Neural progenitor cell (in vitro differentiated cells): ENCODE measurements around the gene DUSP3. TPM values are rescaled to one million over a fixed set of nuclear protein-coding genes. Genes with fewer than 3 reads are reported as not detected.

Experiments
- DNase-seq: peaks from one replicate; pipeline ENCODE4 v3.0.0-alpha.2; 2016; ENCODE audit warnings: low spot score
- H2AFZ ChIP-seq: fragments of 200-600 bp; sonication (generic); replicated peaks from 2 replicates; pipeline ENCODE4 v1.6.1; 2016; ENCODE audit warnings: antibody characterized with exemption
- H3F3A ChIP-seq: fragments of 200-600 bp; sonication (generic); 2 replicates; pipeline ENCODE4 v1.6.1; 2016; ENCODE audit warnings: antibody characterized with exemption, low read depth
- H3K27ac ChIP-seq: fragments of 200-600 bp; sonication (generic); 2 replicates; pipeline ENCODE4 v1.5.1; 2016; ENCODE audit warnings: mild to moderate bottlenecking
- H3K27me3 ChIP-seq: fragments of 200-600 bp; sonication (generic); 2 replicates; pipeline ENCODE4 v1.6.1; 2016; ENCODE audit warnings: mild to moderate bottlenecking, moderate library complexity
- H3K36me3 ChIP-seq: fragments of 200-600 bp; sonication (generic); 2 replicates; pipeline ENCODE4 v1.5.1; 2016
- H3K4me1 ChIP-seq: fragments of 200-600 bp; sonication (generic); 2 replicates; pipeline ENCODE4 v1.6.1; 2016; ENCODE audit warnings: mixed run types
- H3K4me2 ChIP-seq: fragments of 200-600 bp; sonication (generic); 2 replicates; pipeline ENCODE4 v1.6.1; 2016
- H3K4me3 ChIP-seq: fragments of 200-600 bp; sonication (generic); 2 replicates; pipeline ENCODE4 v1.5.1; 2016
- H3K79me2 ChIP-seq: fragments of 200-600 bp; sonication (generic); 2 replicates; pipeline ENCODE4 v1.6.1; 2016; ENCODE audit warnings: low read depth
- H3K9ac ChIP-seq: fragments of 200-600 bp; sonication (generic); 2 replicates; pipeline ENCODE4 v1.6.1; 2016
- H3K9me3 ChIP-seq: fragments of 200-600 bp; sonication (generic); 2 replicates; pipeline ENCODE4 v1.5.1; 2016; ENCODE audit warnings: low read depth
- H4K20me1 ChIP-seq: fragments of 200-600 bp; sonication (generic); 2 replicates; pipeline ENCODE4 v1.6.1; 2016; ENCODE audit warnings: low read depth
- H3K27ac Mint-ChIP-seq: 3 replicates; pipeline ENCODE4 v1.8.0; 2021; ENCODE audit warnings: mixed read lengths
- H3K27me3 Mint-ChIP-seq: 2 replicates; pipeline ENCODE4 v1.8.0; 2022; ENCODE audit warnings: low read depth, mild to moderate bottlenecking, inconsistent platforms, moderate library complexity, mixed read lengths; ENCODE audit not compliant: insufficient read depth
- H3K36me3 Mint-ChIP-seq: 3 replicates; pipeline ENCODE4 v1.8.0; 2021; ENCODE audit warnings: mixed read lengths
- H3K4me1 Mint-ChIP-seq: 3 replicates; pipeline ENCODE4 v1.8.0; 2021; ENCODE audit warnings: mixed read lengths
- H3K4me3 Mint-ChIP-seq: 3 replicates; pipeline ENCODE4 v1.8.0; 2021; ENCODE audit warnings: mild to moderate bottlenecking, moderate library complexity, mixed read lengths
- H3K9me3 Mint-ChIP-seq: 3 replicates; pipeline ENCODE4 v1.8.0; 2020; ENCODE audit warnings: mixed read lengths
- EZH2 ChIP-seq: fragments of 200-600 bp; sonication (generic); IDR thresholded peaks from 2 replicates; pipeline ENCODE4 v1.6.1; 2017; ENCODE audit warnings: antibody characterized with exemption, mild to moderate bottlenecking, moderate library complexity
- EZH2phosphoT487 ChIP-seq: fragments of 200-600 bp; sonication (generic); IDR thresholded peaks from 2 replicates; pipeline ENCODE4 v1.6.1; 2017; ENCODE audit warnings: antibody characterized with exemption
- total RNA-seq: library from RNA; depleted of rRNA; stranded (reverse); fragments of >200 nt; gene quantifications from 2 replicates; pipeline ENCODE4 v1.2.3, GENCODE V29; 2015; ENCODE audit warnings: low replicate concordance
- TF ChIP-seq, protein P1 (sequence below): fragments of 200-600 bp; sonication (generic); IDR thresholded peaks from 2 replicates; pipeline ENCODE4 v1.5.1; 2017; ENCODE audit warnings: antibody characterized with exemption, mild to moderate bottlenecking

Gene DUSP3
- total RNA-seq, 1 donor from 2014 or later = 20.8 TPM

GRCh38 chr17:43767053-43767712 is 11.6 kb downstream of the DUSP3 start:
- no peak overlapping the region for H2AFZ ChIP-seq
- no peaks in the 10 kb centered on the region for H3K27me3 ChIP-seq
- Mint-ChIP-seq H3K4me3 (no peak overlapping the region), H3K9me3 (no peaks in the 10 kb centered on the region), H3K27ac (no peak overlapping the region), H3K27me3 (no peaks in the 10 kb centered on the region), H3K36me3 (peaks cover 11% of the 10 kb centered on the region), H3K4me1 (no peaks in the 10 kb centered on the region)
- DNase-seq = no peak
- TF ChIP-seq, protein P1, sequence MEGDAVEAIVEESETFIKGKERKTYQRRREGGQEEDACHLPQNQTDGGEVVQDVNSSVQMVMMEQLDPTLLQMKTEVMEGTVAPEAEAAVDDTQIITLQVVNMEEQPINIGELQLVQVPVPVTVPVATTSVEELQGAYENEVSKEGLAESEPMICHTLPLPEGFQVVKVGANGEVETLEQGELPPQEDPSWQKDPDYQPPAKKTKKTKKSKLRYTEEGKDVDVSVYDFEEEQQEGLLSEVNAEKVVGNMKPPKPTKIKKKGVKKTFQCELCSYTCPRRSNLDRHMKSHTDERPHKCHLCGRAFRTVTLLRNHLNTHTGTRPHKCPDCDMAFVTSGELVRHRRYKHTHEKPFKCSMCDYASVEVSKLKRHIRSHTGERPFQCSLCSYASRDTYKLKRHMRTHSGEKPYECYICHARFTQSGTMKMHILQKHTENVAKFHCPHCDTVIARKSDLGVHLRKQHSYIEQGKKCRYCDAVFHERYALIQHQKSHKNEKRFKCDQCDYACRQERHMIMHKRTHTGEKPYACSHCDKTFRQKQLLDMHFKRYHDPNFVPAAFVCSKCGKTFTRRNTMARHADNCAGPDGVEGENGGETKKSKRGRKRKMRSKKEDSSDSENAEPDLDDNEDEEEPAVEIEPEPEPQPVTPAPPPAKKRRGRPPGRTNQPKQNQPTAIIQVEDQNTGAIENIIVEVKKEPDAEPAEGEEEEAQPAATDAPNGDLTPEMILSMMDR = no peak
- TF ChIP-seq EZH2 = no peak
- H3K36me3 ChIP-seq = no peaks in the 10 kb centered on the region
- H3K4me2 ChIP-seq = no peak overlapping the region
- peaks cover 3% of the 10 kb centered on the region for H3F3A ChIP-seq
- no peak overlapping the region for H3K27ac ChIP-seq
- H3K79me2 ChIP-seq = no peaks in the 10 kb centered on the region
- no peaks in the 10 kb centered on the region for H4K20me1 ChIP-seq
- peaks cover 3% of the 10 kb centered on the region for H3K4me1 ChIP-seq
- H3K4me3 ChIP-seq = no peak overlapping the region
- no peak overlapping the region for H3K9ac ChIP-seq
- H3K9me3 ChIP-seq = no peaks in the 10 kb centered on the region

DNA sequence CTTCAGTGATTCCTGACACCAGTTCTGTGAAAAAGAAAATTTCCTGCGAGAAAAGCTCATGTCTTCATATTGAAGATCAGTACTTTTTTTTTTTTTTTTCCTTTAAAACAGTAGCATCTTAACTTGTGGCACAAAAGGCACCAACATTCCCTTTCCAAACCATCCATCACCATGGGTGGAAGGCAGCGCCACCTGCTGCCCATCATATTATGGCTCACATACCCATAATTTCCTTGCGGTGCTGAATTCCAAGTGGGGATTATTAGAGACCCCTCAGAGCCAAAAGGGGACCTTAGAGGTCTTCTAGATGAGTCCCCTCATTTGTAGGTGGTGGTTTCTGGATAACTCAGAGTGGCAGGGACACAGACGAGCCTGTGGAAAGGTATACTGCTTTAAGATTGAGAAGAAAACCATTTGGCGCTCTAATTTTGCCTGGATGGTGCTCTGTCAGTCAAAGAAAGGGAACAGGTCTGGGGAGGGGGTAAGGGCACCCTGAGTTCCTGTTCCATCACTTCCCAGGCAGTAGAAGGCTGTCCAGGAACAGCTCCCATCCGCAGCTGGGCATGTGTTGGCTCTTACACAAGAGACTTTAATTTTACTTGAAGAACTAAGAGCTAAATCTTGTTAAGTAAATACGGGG is 12.2 kb downstream of the DUSP3 start:
- Mint-ChIP-seq H3K4me3 (no peak overlapping the region), H3K27ac (no peak overlapping the region), H3K4me1 (peaks cover 3% of the 10 kb centered on the region), H3K36me3 (peaks cover 11% of the 10 kb centered on the region), H3K27me3 (no peaks in the 10 kb centered on the region), H3K9me3 (no peaks in the 10 kb centered on the region)
- no peak overlapping the region for H3K27ac ChIP-seq
- no peaks in the 10 kb centered on the region for H3K27me3 ChIP-seq
- H4K20me1 ChIP-seq = no peaks in the 10 kb centered on the region
- H3K4me2 ChIP-seq = no peak overlapping the region
- no peaks in the 10 kb centered on the region for H3K36me3 ChIP-seq
- H3K9me3 ChIP-seq = no peaks in the 10 kb centered on the region
- no peak overlapping the region for H2AFZ ChIP-seq
- no peaks in the 10 kb centered on the region for H3K79me2 ChIP-seq
- TF ChIP-seq, protein P1 = peak; percentile 88
- TF ChIP-seq EZH2phosphoT487 (no peak), EZH2 (no peak)
- no peak overlapping the region for H3K9ac ChIP-seq
- H3F3A ChIP-seq = peaks cover 3% of the 10 kb centered on the region
- H3K4me1 ChIP-seq = peaks cover 3% of the 10 kb centered on the region
- peak; percentile 83 for DNase-seq
- no peak overlapping the region for H3K4me3 ChIP-seq

- Histone ChIP-seq H3K4me3 (peak overlapping the region; percentile 19), H4K20me1 (no peaks in the 10 kb centered on the region), H2AFZ (no peak overlapping the region), H3F3A (peaks cover 4% of the 10 kb centered on the region), H3K27ac (no peak overlapping the region), H3K36me3 (no peaks in the 10 kb centered on the region), H3K4me1 (peaks cover 11% of the 10 kb centered on the region), H3K4me2 (peak overlapping the region; percentile 61), H3K9me3 (no peaks in the 10 kb centered on the region), H3K27me3 (peaks cover 8% of the 10 kb centered on the region), H3K79me2 (no peaks in the 10 kb centered on the region), H3K9ac (no peak overlapping the region)
- peak overlapping the region; percentile 72 for H3K4me3 Mint-ChIP-seq
- H3K9me3 Mint-ChIP-seq = no peaks in the 10 kb centered on the region
- H3K27ac Mint-ChIP-seq = peak overlapping the region; percentile 69
- H3K36me3 Mint-ChIP-seq = no peaks in the 10 kb centered on the region
- DNase-seq = peak; percentile 95
- TF ChIP-seq EZH2 = no peak
- TF ChIP-seq, protein P1 = peak; percentile 100
- no peak for TF ChIP-seq EZH2phosphoT487
- H3K4me1 Mint-ChIP-seq = peaks cover 40% of the 10 kb centered on the region
- H3K27me3 Mint-ChIP-seq = peaks cover 8% of the 10 kb centered on the region
Observed at GRCh38 chr17:43760254-43760852, 18.4 kb downstream of the DUSP3 start.
